T follicular helper cell (primary cell): ENCODE data around the gene PIGW.
"Not testable (repeated sequence)": the region's sequence is repeated elsewhere in the genome, so short reads cannot be mapped to it uniquely, and the experiment has no call there.

ENCODE experiments used
- DNase-seq: peaks from one replicate; pipeline ENCODE4 v3.0.0-alpha.2; 2020; ENCODE audit warnings: low read depth

The PIGW gene

DNA sequence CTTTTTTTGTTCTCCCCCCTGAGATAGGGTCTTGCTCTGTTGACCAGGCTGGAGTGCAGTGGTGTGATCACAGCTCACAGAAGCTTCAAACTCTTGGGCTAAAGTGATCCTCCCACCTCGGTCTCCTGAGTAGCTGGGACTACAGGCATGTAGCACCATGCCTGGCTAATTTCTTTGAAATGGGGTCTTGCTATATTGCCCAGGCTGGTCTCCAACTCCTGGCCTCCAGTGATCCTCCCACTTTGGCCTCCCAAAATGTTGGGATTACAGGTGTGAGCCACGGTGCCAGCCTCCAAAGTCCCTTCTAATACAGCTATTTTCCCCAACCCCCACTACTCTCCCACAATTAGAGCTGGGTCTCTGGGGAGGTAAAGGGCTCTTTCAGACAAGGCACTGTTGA is 26.3 kb upstream of the PIGW start:
- not testable (repeated sequence) for DNase-seq

DNA sequence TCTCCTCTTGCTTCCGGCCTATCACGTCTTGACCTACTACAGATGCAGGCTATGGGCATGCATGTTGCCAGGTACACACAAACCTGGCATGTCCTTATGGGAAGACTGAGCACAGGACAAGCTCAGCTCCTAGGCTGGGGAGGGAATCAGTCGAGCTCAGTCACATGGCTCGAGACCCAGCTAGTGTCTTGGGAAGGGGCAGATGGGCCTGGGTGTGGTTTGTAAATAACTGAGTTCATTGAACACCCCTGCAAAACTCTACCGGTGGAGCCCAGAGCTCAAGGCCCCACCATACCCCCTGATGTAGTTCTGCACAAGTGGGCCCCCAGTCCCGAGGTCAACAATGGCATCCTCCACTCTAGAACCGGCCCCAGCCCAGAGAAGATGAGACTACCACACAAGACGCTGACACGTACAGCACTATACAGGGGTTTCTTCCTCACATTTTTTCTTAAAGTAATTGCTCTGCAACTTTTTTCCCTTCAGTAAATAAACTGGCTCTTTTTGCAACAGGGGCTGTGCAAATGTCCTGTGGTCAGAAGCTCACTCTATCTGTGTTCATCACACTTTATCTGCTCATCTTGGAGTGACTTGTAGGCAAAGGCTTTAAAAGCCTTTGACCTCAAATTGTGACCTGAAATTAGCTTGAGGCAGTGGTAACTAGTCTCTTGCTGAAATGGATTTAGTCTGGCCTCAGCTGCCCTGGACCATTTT is 25.4 kb upstream of the PIGW start:
- no peak for DNase-seq

DNA sequence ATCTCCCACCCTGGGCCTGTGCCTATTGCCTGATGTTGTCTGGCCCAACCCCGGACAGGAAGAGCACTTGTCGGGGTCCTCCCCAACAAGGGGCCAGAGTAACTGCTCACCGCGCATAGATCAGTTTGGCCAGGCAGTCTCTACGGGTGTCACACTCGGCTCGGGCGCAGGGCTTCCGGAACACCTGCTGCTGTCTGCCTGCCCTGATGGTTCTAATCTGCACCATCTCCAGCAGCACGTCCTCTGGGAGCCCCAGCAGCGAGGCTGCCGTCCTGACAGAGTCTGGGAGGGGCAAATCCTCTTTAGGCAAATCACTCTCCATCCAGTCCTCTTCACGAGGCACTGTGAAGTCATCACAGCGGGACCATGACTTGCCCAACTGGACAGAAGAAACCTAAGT is 24.2 kb upstream of the PIGW start:
- no peak for DNase-seq

DNA sequence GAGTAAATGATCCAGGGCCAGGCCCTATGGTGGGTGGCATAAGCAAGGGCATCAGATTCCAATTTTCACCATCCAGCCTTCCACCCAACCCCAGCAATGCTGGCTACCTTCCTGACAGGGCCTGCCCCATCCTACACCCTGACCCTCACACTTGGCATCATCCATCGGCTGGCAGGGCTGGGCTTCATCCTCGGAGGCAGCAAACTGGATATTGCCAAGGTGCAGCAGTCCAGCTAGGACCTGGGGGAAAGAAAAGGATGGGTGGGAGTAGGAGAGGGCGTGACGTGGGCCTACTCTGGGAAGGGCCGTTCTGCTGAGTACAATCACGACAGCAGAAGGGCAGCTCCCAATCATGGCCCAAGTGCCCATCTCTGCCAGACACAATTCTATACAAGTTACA is 23.6 kb upstream of the PIGW start:
- no peak for DNase-seq

DNA sequence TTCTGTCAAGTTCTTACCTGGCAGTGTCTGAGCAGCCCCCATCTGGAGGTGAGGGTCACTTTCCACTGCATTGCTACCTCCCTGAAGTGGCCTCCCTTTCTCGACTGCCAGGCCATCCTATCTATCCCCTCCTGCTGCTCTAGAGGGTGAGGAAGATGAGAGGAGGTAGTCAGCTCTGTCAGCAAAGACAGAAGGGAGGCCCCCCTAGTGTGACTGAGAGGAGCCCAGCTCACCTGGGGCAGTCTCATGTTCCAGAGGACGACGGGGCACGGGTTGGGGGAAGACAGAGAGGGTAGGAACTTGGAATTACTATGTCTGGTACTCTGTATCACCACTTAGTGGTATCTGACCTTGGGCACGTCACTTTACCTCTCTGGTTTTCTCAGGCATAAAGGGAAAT is 22.1 kb upstream of the PIGW start:
- no peak for DNase-seq

DNA sequence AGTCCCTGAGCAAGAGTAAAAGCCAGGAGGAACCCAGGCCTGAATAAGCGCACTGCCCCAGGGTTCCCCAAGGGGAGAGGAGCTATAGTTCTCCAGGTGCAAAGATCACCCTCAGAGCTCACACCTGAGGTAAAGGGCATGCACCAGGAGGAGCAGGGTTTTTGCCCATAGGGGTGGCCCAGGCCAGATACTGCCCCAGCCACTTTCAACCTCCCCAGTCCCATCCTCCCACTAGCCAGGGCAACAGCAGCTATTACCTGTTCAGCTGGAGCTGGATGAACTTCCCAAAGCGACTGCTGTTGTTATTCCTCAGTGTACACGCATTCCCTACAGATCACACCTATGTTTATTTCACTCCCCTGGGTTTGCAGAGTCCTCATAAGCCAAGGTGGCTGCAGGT is 19.9 kb upstream of the PIGW start:
- no peak for DNase-seq

DNA sequence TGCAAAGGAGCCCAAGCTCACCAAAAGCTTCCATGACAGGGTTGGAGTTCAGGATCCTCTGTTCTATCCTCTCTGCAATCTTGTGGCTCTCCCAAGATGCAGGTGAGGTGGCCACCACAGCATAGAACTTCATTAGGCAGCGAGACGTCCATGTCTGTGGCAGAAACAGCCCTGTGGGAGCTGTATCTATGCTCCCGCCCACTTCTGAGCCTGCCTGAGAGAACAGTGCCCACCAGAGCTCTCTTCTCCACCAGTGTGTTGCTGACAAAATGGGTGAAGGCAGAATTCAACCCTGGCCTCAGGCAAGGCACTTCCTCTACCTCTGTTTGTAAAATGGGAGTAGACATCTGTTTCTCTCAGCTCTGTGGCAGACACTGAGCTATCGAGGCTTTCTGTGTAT is 18.9 kb upstream of the PIGW start:
- no peak for DNase-seq

DNA sequence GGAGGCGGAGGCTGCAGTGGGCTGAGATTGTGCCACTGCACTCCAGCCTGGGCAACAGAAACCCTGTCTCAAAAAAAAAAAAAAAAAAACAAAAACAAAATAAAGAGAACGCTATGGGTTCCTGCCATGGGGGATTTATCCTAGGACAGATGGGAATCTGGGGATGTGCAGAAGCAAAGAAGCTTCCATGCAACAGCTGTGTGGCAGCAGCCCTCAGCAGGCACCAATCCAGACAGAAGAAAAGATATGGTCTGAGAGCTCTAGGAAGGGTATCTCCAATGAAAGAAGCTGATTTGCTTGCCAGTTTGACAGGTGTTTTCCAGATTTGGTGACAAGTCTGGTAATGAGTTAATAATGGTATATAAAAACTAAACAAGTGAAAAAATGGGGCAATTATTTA is 11.7 kb upstream of the PIGW start:
- DNase-seq, result no peak

DNA sequence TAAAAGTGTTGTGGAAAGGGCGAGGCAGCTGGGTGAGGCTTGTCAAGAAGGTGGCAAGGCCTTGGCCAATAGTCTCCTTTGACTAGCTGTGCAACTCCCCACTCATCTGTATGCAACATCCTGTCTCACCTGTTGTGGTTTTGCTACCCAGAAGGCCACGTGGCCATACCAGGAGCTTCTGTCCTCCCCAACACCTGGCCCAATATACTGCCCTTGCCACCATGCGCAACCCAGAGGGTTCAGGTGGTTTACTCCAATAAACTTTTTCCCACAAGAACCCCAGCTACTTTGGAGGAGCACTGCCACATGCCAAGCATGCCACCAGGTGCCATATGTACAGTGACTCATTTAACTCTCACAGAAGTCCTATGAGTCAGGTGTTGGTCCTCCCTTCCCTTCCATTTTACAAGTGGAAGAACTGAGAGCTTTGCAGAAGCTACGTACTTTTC is 10.3 kb upstream of the PIGW start:
- DNase-seq, result no peak

DNA sequence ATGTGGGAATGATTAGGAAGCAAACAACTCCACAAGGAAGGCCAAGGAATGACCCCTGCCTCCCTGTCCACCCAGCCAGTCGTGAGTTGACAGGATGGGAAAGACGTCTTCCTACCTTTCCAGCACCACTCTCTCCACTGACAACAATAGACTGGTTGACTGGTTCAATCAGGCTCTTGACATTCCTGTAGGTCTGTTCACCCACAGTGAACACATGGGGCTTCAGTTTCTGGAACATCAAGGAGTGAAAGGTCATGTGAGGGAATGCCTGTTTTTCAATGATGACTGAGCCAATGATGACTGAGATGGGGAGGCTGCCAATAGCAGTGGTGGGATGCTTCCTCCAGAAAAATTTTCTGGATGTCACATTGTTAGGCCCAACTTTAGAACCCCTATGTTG is 9.7 kb upstream of the PIGW start:
- DNase-seq, result no peak

DNA sequence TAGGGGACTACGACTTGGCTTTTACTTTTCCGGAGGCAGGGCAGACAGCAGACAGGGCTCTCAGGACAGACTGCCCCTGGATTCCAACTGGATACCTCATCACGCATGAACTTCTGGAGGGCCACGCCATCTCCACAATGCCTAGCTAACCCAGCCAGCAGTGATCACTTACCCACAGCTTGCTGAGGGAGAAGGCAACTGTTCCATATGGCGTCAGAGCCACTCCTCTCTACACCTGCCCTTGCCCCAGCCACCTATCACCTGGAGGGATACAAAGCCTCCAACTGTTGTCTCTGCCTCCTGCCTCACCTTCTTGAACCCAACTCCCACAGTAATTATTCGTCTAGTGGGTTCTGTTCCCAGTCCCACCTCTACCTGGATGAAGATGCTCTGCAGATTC is 8.9 kb upstream of the PIGW start:
- DNase-seq, result no peak

DNA sequence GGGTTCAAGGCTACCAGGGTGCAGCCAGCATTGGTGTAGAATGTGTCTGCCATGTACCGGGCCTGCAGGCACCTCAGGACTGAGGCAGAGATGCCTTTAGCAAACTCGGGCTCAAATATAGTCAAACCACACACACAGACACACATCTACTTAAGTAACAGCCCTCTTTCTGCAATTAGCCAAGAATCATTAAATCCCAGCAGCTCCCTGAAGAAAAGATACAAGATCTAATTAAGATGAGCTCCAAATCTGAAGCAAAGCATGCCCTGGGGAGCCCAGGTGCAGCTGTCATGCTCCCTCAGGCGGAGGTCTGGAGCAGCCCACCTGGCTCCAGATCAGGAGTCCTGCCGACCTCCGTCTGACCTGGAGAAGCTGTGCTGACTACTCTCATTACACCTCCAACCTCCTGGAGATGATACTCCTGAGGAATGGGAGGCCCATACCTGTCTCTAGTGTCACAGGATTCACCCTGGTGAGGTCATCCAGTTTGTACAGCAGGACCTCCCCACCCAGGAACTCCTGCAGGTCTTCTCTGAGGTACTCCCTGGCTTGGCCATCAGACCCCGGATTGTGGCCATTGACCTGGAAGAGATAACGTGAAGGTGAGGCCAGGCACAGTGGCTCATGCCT is 7.1 kb upstream of the PIGW start:
- no peak for DNase-seq

DNA sequence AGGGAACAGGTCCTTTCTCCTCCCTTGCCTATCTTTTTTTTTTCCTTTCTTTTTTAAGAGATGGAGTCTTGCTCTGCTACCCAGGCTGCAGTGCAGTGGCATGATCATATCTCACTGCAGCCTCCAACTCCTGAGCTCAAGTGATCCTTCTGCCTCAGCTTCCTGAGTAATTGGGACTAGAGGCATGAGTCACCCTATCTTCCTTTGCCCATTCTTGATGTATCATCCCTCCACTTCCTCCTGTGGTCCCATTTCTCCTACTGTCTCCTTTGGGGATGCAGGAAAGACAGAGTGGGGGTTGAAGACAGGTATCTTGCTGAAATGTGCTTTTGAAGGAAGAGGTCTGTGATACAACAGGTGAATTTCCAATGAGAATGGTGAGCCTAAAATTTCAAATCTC is 5.7 kb upstream of the PIGW start:
- DNase-seq, result no peak

DNA sequence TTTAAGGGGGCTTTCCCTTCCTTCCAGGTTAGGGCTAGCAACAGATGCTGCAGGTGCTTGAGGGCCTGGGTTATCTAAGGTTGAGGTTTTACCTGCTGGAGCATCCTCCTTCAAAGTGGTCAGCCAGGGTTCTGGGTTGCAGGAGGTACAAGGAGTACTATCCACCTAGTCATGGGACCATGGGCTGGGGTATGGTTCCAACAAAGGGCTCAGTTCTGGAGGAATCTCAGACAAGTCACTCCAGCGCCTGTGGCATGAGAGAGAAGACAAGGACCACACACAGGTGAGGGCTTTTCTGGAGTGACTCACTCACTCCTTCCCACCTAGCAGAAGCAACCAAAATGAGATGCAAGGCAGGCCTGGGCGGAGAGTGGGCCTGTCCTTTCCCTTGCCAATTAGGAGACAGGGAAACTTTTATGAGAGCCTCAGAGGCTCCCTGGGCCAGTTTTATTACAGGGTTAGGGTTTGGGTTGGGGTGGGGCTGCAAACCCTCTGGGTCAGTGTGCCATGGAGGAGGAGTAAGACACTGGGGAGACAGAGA is 2.3 kb upstream of the PIGW start:
- DNase-seq, result no peak

DNA sequence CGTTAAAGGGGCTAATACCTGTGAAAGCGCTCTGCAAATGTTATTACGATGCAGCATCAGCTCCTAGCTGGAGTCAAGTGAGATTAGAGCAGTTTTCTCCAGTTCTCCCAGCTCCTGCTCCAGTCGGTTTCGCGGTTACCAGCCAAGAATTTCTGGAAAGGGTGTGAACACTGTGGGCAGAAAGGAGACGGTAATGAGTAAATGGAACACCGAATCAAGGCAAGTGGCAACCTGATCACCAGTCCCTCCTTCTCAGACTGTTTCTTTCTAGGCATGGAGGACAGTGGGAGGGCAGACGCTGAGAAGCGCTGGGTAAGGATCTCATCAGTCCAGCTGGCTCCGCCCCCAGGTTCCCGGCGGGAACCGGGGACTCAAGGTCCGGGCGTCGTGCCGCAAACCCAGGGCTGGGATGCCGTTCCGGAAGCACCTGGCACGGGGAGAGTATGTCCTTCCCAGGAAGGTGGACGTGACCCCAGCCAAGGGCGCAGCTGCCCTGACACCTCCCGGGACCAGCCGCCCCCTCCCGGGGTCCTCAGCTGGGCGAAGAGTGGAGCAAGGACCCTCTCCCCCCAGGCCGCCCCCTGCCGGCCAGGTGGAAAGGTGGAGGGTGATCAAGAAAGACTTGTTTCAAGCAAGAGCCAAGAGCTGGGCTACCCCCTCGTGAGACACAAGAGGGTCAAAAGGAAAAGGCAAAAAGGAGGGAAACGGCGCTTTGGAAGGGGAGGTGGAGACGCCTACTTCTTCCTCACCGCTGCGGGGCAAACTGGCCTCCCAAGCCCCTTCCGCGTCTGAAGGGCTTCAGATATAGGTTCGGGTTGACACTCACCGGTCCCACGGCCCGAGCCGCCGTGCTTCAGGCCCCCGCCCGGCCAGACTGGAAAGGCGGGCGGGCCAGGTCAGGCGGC is 600 bp upstream of the PIGW start:
- DNase-seq, result peak; percentile 16

DNA sequence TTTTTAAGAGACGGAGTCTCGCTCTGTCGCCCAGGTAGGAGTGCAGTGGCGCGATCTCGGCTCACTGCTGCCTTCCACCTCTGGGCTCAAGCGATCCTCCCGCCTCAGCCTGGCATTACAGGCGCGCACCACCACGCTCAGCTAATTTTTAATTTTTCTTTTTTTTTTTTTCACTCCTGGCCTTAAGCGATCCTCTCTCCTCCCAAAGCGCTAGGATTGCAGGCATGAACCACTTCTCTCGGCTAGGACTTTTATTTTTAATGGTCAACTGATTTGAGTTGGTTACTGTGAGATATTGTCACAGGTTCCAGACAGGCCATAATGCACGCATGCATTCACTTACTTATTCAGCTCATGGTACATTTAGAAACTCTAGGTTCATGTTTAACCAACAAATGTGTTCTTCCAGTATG is 888 bp downstream of the PIGW start:
- no peak for DNase-seq

DNA sequence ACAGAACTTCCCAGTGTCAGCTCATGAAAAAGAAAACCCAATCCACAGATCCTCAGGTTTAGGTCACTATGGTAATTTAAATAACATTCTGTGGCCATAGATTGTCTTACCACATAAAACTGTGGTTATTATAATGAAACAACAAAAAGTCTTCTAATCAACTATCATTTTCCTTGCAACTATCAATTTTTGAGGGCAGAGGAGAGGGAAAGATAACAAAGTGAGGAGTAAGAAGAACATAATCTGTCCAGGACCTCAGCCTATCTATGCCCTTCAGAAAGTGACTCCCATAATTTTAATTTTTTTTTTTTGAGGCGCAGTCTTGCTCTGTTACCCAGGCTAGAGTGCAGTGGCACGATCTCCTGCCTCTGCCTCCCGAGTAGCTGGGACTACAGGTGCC is 5.9 kb downstream of the PIGW start:
- no peak for DNase-seq

DNA sequence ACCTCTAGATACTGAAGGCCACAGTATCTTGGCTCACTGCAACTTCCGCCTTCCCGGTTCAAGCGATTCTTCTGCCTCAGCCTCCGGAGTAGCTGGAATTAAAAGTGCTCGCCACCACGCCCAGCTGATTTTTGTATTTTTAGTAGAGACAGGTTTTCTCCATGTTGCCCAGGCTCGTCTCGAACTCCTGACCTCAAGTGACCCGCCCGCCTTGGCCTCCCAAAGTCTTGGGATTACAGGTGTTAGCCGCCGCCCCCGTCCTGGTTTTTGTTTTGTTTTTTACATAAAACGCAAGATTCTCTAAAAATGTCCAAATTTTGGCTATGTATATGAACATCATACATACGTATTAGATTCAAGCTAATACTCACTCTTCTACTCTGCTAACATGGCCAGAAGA is 8.0 kb downstream of the PIGW start:
- DNase-seq, result no peak

DNA sequence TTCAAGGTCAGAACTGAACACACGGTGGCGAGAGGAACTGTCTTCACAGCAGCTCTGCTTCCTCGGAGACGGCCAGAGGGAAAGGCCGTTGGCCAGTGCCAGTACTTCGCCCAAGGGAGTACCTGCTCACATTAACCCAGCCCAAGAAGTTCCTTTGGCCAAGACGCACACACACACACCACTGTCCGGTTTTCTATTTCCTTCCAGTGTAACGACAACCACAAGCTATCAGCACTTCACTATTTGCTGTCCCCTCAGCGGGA is 9.2 kb downstream of the PIGW start:
- peak; percentile 3 for DNase-seq

DNA sequence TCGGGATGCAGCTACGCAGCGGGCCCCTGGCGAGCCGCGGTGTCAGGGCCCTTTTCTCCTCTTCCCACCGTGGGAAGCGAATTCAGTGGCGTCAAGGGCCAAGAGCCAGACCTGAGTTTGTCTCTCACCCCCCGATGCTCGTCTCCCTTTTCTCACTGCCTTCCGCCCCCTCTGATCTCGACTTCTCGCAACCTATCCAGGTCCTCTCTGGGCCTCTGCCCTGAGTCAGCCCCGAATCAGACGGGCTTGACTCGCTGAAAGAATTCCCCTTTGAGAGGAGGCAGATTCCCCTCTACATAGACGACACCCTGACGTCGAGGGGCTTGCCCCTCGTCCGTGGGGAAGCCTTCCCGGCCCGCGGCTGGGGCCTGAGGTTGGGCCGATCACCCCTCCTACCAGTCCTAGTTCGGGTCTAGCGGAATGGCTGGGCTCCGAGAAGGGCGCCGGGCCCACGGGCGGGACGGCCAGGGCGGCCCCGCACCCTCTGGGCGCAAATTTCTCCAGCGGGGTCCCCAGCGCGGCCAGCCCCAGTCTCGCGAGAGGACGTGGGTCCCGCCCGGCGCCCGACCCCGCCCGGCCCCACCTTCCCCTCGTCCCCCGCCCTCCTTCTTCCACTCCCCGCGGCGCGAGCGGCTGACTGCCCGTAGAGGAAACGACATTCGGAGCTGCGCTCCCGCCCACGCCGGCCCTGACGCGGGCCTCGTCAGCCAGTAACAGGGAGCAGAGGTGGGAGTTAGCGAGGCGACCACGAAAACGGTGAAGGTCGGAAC is 9.7 kb downstream of the PIGW start, which contains the start of gene GGNBP2:
Gene GGNBP2, plus strand, starts transcription at position 613 of the 770 bp plus-strand sequence. CDS start 806 bp downstream, outside the sequence.
- DNase-seq, result peak; percentile 84

DNA sequence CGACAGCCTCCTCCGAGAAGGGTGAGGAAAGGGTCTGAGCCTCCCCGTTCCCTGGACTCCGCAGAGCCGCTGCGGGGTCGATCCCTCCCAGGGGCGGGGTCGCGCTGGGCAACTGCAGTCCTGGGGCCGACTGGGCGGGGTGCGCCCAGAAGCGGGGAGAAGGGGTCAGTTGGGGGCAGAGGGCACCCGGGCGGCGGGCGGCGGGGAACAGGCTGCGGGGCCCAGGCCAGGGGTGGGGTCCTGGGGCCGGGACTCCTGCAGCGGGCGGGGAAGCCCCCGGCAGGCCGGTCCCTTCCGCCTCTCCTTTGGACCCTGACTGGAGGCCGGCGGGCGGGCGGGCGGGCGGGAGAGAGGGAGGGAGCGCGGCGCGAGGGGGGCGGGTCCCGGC is 10.3 kb downstream of the PIGW start:
- DNase-seq, result no peak
